ENCODE data around the gene SCNN1B.
"Not testable (repeated sequence)": the region's sequence is repeated elsewhere in the genome, so short reads cannot be mapped to it uniquely, and the experiment has no call there.

The SCNN1B gene, protein sequence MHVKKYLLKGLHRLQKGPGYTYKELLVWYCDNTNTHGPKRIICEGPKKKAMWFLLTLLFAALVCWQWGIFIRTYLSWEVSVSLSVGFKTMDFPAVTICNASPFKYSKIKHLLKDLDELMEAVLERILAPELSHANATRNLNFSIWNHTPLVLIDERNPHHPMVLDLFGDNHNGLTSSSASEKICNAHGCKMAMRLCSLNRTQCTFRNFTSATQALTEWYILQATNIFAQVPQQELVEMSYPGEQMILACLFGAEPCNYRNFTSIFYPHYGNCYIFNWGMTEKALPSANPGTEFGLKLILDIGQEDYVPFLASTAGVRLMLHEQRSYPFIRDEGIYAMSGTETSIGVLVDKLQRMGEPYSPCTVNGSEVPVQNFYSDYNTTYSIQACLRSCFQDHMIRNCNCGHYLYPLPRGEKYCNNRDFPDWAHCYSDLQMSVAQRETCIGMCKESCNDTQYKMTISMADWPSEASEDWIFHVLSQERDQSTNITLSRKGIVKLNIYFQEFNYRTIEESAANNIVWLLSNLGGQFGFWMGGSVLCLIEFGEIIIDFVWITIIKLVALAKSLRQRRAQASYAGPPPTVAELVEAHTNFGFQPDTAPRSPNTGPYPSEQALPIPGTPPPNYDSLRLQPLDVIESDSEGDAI

GRCh38 chr16:23302045-23302956 lies at the start of gene SCNN1B:
Gene SCNN1B, plus strand, starts transcription at chr16:23302302. Its CDS starts 46,298 bp downstream, at chr16:23348600.
- TF ChIP-seq, protein P1, sequence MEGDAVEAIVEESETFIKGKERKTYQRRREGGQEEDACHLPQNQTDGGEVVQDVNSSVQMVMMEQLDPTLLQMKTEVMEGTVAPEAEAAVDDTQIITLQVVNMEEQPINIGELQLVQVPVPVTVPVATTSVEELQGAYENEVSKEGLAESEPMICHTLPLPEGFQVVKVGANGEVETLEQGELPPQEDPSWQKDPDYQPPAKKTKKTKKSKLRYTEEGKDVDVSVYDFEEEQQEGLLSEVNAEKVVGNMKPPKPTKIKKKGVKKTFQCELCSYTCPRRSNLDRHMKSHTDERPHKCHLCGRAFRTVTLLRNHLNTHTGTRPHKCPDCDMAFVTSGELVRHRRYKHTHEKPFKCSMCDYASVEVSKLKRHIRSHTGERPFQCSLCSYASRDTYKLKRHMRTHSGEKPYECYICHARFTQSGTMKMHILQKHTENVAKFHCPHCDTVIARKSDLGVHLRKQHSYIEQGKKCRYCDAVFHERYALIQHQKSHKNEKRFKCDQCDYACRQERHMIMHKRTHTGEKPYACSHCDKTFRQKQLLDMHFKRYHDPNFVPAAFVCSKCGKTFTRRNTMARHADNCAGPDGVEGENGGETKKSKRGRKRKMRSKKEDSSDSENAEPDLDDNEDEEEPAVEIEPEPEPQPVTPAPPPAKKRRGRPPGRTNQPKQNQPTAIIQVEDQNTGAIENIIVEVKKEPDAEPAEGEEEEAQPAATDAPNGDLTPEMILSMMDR (conservative IDR thresholded peaks at IDR 0.05) = peak; percentile 58
- H3K27ac ChIP-seq = peak within 1 kb of the TSS; percentile 46; the same call in 1 of the 2 replicates

DNA sequence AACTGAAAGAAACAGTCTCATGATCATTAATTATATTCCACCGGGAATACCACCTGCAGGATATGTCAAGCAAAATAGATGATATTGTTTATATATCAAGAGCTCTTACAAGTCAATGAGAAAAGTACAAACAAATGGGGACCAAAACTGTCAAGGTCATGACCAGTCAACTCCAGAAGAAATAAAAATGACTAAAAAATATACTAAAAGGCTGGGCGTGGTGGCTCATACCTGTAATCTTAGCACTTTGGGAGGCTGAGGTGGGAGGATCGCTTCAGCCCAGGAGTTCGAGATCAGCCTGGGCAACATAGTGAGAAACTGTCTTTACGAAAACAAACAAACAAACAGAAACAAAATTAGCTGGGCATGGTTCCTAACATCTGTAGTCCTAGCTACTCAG lies 49.8 kb upstream of the SCNN1B start:
- no peak overlapping the region for H3K27ac ChIP-seq
- TF ChIP-seq, protein P1 (conservative IDR thresholded peaks at IDR 0.05) = no peak

DNA sequence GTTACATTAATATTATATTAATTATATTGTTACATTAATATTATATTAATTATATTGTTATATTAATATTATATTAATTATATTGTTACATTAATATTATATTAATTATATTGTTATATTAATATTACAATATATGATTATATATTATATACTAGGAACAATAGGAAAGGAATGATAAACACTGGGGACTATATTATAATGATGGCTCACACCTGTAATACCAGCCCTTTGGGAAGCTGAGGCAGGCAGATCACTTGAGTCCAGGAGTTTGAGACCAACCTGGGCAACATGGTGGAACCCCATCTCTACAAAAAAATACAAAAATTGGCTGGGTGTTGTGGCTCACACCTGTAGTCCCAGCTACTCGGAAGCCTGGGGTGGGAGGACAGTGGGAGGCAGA lies 48.5 kb upstream of the SCNN1B start:
- H3K27ac ChIP-seq = not testable (repeated sequence)

DNA sequence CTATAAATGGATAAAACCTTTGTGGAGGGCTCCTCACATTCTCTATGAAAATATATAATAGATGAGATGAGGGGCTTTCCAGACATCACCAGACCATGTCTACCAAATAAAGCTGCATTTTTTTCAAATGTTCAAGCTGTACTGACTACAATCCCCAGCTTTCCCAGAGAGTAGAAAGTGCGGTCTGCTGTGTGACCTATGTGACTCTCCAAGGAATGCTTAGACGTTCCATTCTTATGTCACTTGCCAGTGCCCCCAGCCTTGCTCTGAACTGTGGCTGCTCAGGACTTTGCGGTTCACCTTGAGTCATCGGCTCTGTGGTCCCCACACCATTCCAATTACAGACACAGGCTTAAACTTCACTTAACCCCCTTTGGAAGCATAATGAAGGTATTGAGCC lies 47.8 kb upstream of the SCNN1B start:
- TF ChIP-seq, protein P1 (conservative IDR thresholded peaks at IDR 0.05) = no peak
- no peak overlapping the region for H3K27ac ChIP-seq

GRCh38 chr16:23255000-23255399 lies 47.1 kb upstream of the SCNN1B start:
- H3K27ac ChIP-seq = no peak overlapping the region
- TF ChIP-seq, protein P1 (conservative IDR thresholded peaks at IDR 0.05) = no peak

DNA sequence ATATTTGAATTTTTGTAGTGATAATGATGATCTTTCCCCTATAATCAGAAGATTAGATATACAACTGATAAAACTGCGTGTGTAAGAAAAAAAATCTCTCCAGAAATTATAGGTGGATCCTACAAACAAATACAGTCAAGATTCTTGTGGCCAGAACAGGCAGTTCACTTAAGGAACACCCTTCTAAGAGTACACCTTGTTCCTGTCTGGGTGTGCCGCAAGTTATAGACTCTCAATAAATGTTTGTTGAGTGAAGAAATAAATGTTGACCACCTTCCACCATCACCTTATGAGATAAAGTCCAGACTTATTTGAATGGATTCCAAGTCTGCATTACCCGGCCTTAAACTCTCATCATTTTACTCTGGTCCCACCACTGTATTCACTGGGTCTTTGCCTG lies 45.7 kb upstream of the SCNN1B start:
- H3K27ac ChIP-seq = no peak overlapping the region
- TF ChIP-seq, protein P1 (conservative IDR thresholded peaks at IDR 0.05) = no peak

DNA sequence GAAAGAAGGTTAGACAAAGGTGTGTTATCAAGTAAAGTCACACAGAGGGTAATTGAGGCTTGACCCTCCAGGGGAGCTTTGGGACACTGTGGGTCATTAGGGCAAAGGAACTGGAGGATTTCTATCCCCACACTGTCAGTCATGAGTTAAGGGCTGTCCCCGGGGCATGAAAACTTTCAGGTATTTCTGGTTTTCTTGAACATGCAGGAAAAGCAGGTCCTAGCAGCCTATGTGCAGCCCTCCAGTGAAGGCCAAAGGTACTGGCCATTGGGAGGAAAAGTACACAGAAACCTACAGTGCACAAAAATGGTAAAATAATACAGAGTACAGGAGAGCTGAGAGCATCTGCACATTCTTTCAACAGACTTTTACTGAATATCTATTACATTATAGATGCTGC lies 44.4 kb upstream of the SCNN1B start:
- H3K27ac ChIP-seq = peak overlapping the region; percentile 26; the same call in 1 of the 2 replicates
- TF ChIP-seq, protein P1 (conservative IDR thresholded peaks at IDR 0.05) = no peak
